ENCODE measurements around the gene ZBTB45. TPM values are rescaled to one million over a fixed set of nuclear protein-coding genes. Genes with fewer than 3 reads are reported as not detected.

Gene ZBTB45
- total RNA-seq, result 7.2 and 10.9 TPM in 2 replicates
- 14.1 TPM for polyA plus RNA-seq (2012)

GRCh38 chr19:58519355-58520256 is at the start of gene ZBTB45:
ZBTB45 (minus strand) TSS chr19:58519810; CDS start chr19:58517673, 2,137 bp downstream.
- peak; percentile 97 for DNase-seq (ENCODE audit: low read depth)

GRCh38 chr19:58568453-58569130 is 49.0 kb upstream of the ZBTB45 start:
- no peak for DNase-seq (ENCODE audit: low read depth)

GRCh38 chr19:58566989-58567388 is 47.4 kb upstream of the ZBTB45 start:
- DNase-seq (ENCODE audit: low read depth), result no peak

- no peak for DNase-seq (ENCODE audit: low read depth)
Measured at GRCh38 chr19:58563823-58564222, 44.2 kb upstream of the ZBTB45 start.

GRCh38 chr19:58563034-58563573 is 43.5 kb upstream of the ZBTB45 start:
- no peak for DNase-seq (ENCODE audit: low read depth)

GRCh38 chr19:58562122-58563033 is 42.8 kb upstream of the ZBTB45 start:
- DNase-seq (ENCODE audit: low read depth), result no peak

- no peak for DNase-seq (ENCODE audit: low read depth)
Measured at GRCh38 chr19:58561373-58562121, 41.9 kb upstream of the ZBTB45 start.

- DNase-seq (ENCODE audit: low read depth), result no peak
Measured at GRCh38 chr19:58560921-58561320, 41.3 kb upstream of the ZBTB45 start.

GRCh38 chr19:58560007-58560887 is 40.6 kb upstream of the ZBTB45 start:
- DNase-seq (ENCODE audit: low read depth), result no peak

- peak; percentile 96 for DNase-seq (ENCODE audit: low read depth)
Measured at GRCh38 chr19:58559275-58560006, 39.8 kb upstream of the ZBTB45 start.

GRCh38 chr19:58558623-58559274 is 39.1 kb upstream of the ZBTB45 start:
- DNase-seq (ENCODE audit: low read depth), result peak; percentile 98

GRCh38 chr19:58558066-58558622 is 38.5 kb upstream of the ZBTB45 start, which contains the start of gene UBE2M:
UBE2M (minus strand) TSS chr19:58558611; CDS start chr19:58558381, 230 bp downstream.
- DNase-seq (ENCODE audit: low read depth), result no peak

GRCh38 chr19:58557221-58558065 is 37.8 kb upstream of the ZBTB45 start:
- DNase-seq (ENCODE audit: low read depth), result no peak

GRCh38 chr19:58556622-58557220 is 37.1 kb upstream of the ZBTB45 start:
- DNase-seq (ENCODE audit: low read depth), result no peak

GRCh38 chr19:58555920-58556621 is 36.5 kb upstream of the ZBTB45 start:
- no peak for DNase-seq (ENCODE audit: low read depth)

Data from myocyte (in vitro differentiated cells).